Hepatocyte (in vitro differentiated cells): ENCODE results near the gene ZBTB14. TPM values are rescaled to one million over a fixed set of nuclear protein-coding genes. Genes with fewer than 3 reads are reported as not detected.

Experiments used
- DNase-seq: peaks from one replicate; pipeline ENCODE4 v3.0.0-alpha.2; 2016; ENCODE audit warnings: low spot score
- H2AFZ ChIP-seq: fragments of 200-600 bp; sonication (generic); 2 replicates; pipeline ENCODE4 v1.6.0; 2016; ENCODE audit warnings: antibody characterized with exemption, mild to moderate bottlenecking
- H3K27ac ChIP-seq: fragments of 200-600 bp; sonication (generic); 2 replicates; pipeline ENCODE4 v1.5.1; 2016; ENCODE audit warnings: mild to moderate bottlenecking
- H3K27me3 ChIP-seq: fragments of 200-600 bp; sonication (generic); 2 replicates; pipeline ENCODE4 v1.6.1; 2016
- H3K36me3 ChIP-seq: fragments of 200-600 bp; sonication (generic); replicated peaks from 2 replicates; pipeline ENCODE4 v1.5.1; 2016; ENCODE audit warnings: low read depth; ENCODE audit not compliant: insufficient read depth
- H3K4me1 ChIP-seq: fragments of 200-600 bp; sonication (generic); 2 replicates; pipeline ENCODE4 v1.5.1; 2016; ENCODE audit warnings: mild to moderate bottlenecking, moderate library complexity; ENCODE audit not compliant: insufficient read depth
- H3K4me2 ChIP-seq: fragments of 200-600 bp; sonication (generic); 2 replicates; pipeline ENCODE4 v1.6.0; 2016
- H3K4me3 ChIP-seq: fragments of 200-600 bp; sonication (generic); 2 replicates; pipeline ENCODE4 v1.5.1; 2016; ENCODE audit warnings: mild to moderate bottlenecking
- H3K79me2 ChIP-seq: fragments of 200-600 bp; sonication (generic); 2 replicates; pipeline ENCODE4 v1.6.0; 2017; ENCODE audit warnings: mild to moderate bottlenecking
- H3K9me2 ChIP-seq: fragments of 200-600 bp; sonication (generic); replicated peaks from 2 replicates; pipeline ENCODE4 v1.6.0; 2017; ENCODE audit warnings: mild to moderate bottlenecking; ENCODE audit not compliant: insufficient read depth
- H3K9me3 ChIP-seq: fragments of 200-600 bp; sonication (generic); 2 replicates; pipeline ENCODE4 v1.5.1; 2016; ENCODE audit warnings: low read depth, mild to moderate bottlenecking
- H4K20me1 ChIP-seq: fragments of 200-600 bp; sonication (generic); 2 replicates; pipeline ENCODE4 v1.6.0; 2016; ENCODE audit warnings: mild to moderate bottlenecking; ENCODE audit not compliant: insufficient read depth, poor library complexity, severe bottlenecking
- CTCF ChIP-seq: fragments of 200-600 bp; sonication (generic); IDR thresholded peaks from 2 replicates; pipeline ENCODE4 v1.5.1; 2016; ENCODE audit warnings: antibody characterized with exemption, mild to moderate bottlenecking; ENCODE audit not compliant: poor library complexity
- EZH2 ChIP-seq: fragments of 200-600 bp; sonication (generic); IDR thresholded peaks from 2 replicates; pipeline ENCODE4 v1.6.1; 2016; ENCODE audit warnings: antibody characterized with exemption, mild to moderate bottlenecking, borderline replicate concordance
- EZH2phosphoT487 ChIP-seq: fragments of 200-600 bp; sonication (generic); IDR thresholded peaks from one replicate; pipeline ENCODE4 v1.6.1; 2018; ENCODE audit warnings: antibody characterized with exemption, mild to moderate bottlenecking, low read depth, moderate library complexity; ENCODE audit not compliant: unreplicated experiment, severe bottlenecking
- WGBS: methylation state at CpG from one replicate; pipeline ENCODE4 v1.1.6; 2016; ENCODE audit warnings: low lambda C conversion rate; ENCODE audit errors: missing lambda C conversion rate; 5-methylcytosine and 5-hydroxymethylcytosine counted together
- polyA plus RNA-seq: library from polyadenylated mRNA; unstranded; fragments of >200 nt; fragmentation: Nextera tagmentation; extraction: Ambion mirVana; gene quantifications from 2 replicates; pipeline ENCODE4 v1.2.1, GENCODE V29; 2016
- total RNA-seq: library from RNA; depleted of rRNA; stranded (reverse); fragments of >200 nt; gene quantifications from 2 replicates; pipeline ENCODE4 v1.2.3, GENCODE V29; 2014

The ZBTB14 gene
- total and polyA plus RNA-seq, 2 experiments from 2014 or later = 9.7 to 10.9 TPM

GRCh38 chr18:5297597-5297996 lies 2.1 kb upstream of the ZBTB14 start:
- Histone ChIP-seq H3K79me2 (peaks cover 14% of the 10 kb centered on the region), H3K9me3 (no peaks in the 10 kb centered on the region), H3K9me2 (no peaks in the 10 kb centered on the region), H3K36me3 (no peaks in the 10 kb centered on the region), H3K27ac (peak overlapping the region; percentile 99), H3K4me2 (peak overlapping the region; percentile 85), H3K4me1 (peaks cover 13% of the 10 kb centered on the region), H4K20me1 (no peaks in the 10 kb centered on the region), H2AFZ (peak overlapping the region; percentile 95), H3K4me3 (no peak overlapping the region), H3K27me3 (no peaks in the 10 kb centered on the region)
- TF ChIP-seq EZH2phosphoT487 (no peak), CTCF (no peak), EZH2 (no peak)
- DNase-seq = no peak
- WGBS = 97% methylated on average over 12 of the region's 12 CpGs

- no peaks in the 10 kb centered on the region for H4K20me1 ChIP-seq
- peak overlapping the region; percentile 76 for H3K4me3 ChIP-seq
- peak; percentile 93 for DNase-seq
- H3K36me3 ChIP-seq = no peaks in the 10 kb centered on the region
- H3K9me3 ChIP-seq = no peaks in the 10 kb centered on the region
- 4% methylated on average over 36 of the region's 36 CpGs for WGBS
- no peaks in the 10 kb centered on the region for H3K27me3 ChIP-seq
- H3K4me2 ChIP-seq = peak overlapping the region; percentile 85
- peak overlapping the region; percentile 99 for H3K27ac ChIP-seq
- no peak for TF ChIP-seq EZH2
- no peak for TF ChIP-seq EZH2phosphoT487
- TF ChIP-seq CTCF = no peak
- H3K9me2 ChIP-seq = no peaks in the 10 kb centered on the region
- H3K4me1 ChIP-seq = peaks cover 13% of the 10 kb centered on the region
- peaks cover 17% of the 10 kb centered on the region for H3K79me2 ChIP-seq
- H2AFZ ChIP-seq = peak overlapping the region; percentile 95
Measured at GRCh38 chr18:5296706-5297320, 1.3 kb upstream of the ZBTB14 start.

- Histone ChIP-seq H3K4me2 (peak overlapping the region; percentile 89), H3K27ac (peak overlapping the region; percentile 100), H4K20me1 (no peaks in the 10 kb centered on the region), H3K9me2 (no peaks in the 10 kb centered on the region), H3K36me3 (no peaks in the 10 kb centered on the region), H2AFZ (peak overlapping the region; percentile 98), H3K79me2 (peaks cover 17% of the 10 kb centered on the region), H3K4me3 (peak overlapping the region; percentile 95), H3K4me1 (peaks cover 13% of the 10 kb centered on the region), H3K9me3 (no peaks in the 10 kb centered on the region), H3K27me3 (no peaks in the 10 kb centered on the region)
- TF ChIP-seq EZH2 (no peak), EZH2phosphoT487 (no peak), CTCF (no peak)
- 2% methylated on average over 47 of the region's 95 CpGs for WGBS
- peak; percentile 98 for DNase-seq
Measured at GRCh38 chr18:5295981-5296705, 617 bp upstream of the ZBTB14 start.
